ENCODE data around the gene MAPK8. TPM values are rescaled to one million over a fixed set of nuclear protein-coding genes. Genes with fewer than 3 reads are reported as not detected.

MAPK8 gene
- total RNA-seq, 1 experiment from 2014 or later, result 52.9 TPM

GRCh38 chr10:48306265-48306869 lies at the start of gene MAPK8 (continued):
- TF ChIP-seq, protein P1, sequence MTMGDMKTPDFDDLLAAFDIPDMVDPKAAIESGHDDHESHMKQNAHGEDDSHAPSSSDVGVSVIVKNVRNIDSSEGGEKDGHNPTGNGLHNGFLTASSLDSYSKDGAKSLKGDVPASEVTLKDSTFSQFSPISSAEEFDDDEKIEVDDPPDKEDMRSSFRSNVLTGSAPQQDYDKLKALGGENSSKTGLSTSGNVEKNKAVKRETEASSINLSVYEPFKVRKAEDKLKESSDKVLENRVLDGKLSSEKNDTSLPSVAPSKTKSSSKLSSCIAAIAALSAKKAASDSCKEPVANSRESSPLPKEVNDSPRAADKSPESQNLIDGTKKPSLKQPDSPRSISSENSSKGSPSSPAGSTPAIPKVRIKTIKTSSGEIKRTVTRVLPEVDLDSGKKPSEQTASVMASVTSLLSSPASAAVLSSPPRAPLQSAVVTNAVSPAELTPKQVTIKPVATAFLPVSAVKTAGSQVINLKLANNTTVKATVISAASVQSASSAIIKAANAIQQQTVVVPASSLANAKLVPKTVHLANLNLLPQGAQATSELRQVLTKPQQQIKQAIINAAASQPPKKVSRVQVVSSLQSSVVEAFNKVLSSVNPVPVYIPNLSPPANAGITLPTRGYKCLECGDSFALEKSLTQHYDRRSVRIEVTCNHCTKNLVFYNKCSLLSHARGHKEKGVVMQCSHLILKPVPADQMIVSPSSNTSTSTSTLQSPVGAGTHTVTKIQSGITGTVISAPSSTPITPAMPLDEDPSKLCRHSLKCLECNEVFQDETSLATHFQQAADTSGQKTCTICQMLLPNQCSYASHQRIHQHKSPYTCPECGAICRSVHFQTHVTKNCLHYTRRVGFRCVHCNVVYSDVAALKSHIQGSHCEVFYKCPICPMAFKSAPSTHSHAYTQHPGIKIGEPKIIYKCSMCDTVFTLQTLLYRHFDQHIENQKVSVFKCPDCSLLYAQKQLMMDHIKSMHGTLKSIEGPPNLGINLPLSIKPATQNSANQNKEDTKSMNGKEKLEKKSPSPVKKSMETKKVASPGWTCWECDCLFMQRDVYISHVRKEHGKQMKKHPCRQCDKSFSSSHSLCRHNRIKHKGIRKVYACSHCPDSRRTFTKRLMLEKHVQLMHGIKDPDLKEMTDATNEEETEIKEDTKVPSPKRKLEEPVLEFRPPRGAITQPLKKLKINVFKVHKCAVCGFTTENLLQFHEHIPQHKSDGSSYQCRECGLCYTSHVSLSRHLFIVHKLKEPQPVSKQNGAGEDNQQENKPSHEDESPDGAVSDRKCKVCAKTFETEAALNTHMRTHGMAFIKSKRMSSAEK (CRISPR knock-in tag; IDR thresholded peaks at IDR 0.05; ENCODE audit: borderline replicate concordance), result peak; percentile 63; the same call in 1 of the 2 replicates
- TF ChIP-seq HMGA2 (CRISPR knock-in tag; IDR thresholded peaks at IDR 0.05) (no peak), ZNF263 (CRISPR knock-in tag; IDR thresholded peaks at IDR 0.05; ENCODE audit: low read depth) (no peak), SOX15 (CRISPR knock-in tag; IDR thresholded peaks at IDR 0.05) (no peak), USF1 (CRISPR knock-in tag; IDR thresholded peaks at IDR 0.05) (peak; percentile 94), ETV6 (CRISPR knock-in tag; IDR thresholded peaks at IDR 0.05) (peak; percentile 54; the same call in 1 of the 2 replicates), IRF1 (CRISPR knock-in tag; IDR thresholded peaks at IDR 0.05) (0 out of 2 replicates have a peak, but pooled peaks have one; percentile 34), TEAD1 (CRISPR knock-in tag; IDR thresholded peaks at IDR 0.05) (peak; percentile 88), EMX1 (CRISPR knock-in tag; IDR thresholded peaks at IDR 0.05) (no peak), CREM (CRISPR knock-in tag; IDR thresholded peaks at IDR 0.05) (peak; percentile 51; the same call in 1 of the 2 replicates), ZNF138 (CRISPR knock-in tag; conservative IDR thresholded peaks at IDR 0.05) (no peak)
- TF ChIP-seq, protein P2, sequence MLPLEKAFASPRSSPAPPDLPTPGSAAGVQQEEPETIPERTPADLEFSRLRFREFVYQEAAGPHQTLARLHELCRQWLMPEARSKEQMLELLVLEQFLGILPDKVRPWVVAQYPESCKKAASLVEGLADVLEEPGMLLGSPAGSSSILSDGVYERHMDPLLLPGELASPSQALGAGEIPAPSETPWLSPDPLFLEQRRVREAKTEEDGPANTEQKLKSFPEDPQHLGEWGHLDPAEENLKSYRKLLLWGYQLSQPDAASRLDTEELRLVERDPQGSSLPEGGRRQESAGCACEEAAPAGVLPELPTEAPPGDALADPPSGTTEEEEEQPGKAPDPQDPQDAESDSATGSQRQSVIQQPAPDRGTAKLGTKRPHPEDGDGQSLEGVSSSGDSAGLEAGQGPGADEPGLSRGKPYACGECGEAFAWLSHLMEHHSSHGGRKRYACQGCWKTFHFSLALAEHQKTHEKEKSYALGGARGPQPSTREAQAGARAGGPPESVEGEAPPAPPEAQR (CRISPR knock-in tag; IDR thresholded peaks at IDR 0.05), result no peak

DNA sequence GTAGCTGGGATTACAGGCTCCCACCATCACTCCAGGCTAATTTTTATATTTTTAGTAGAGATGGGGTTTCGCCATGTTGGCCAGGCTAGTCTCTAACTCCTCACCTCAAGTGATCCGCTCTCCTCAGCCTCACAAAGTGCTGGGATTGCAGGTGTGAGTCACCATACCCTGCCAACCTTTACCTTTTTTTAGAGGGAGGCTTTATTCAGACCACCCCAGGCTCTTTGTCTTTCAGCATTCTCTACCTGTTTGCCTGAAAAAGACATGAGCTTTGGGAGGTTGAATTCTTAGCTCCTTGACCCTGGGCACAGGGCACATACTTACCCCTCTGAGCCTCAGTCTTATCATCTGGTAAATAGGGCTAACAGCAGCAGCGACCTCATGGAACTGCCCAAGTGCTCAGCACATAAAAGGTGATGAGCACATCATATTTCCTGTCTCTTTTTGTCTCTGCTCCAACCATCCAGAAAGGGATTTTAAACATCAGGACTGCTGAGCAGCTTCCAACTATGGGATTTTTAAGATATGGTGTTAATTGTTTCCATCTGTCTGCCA lies 49.0 kb upstream of the MAPK8 start:
- no peak overlapping the region for H3K4me3 Mint-ChIP-seq
- DNase-seq (ENCODE audit: low spot score), result no peak
- H3K4me1 Mint-ChIP-seq, result peaks cover 16% of the 10 kb centered on the region
- peaks cover 8% of the 10 kb centered on the region for H3K9me3 Mint-ChIP-seq
- ChIA-PET CTCF (interaction anchor here (0.7 kb wide), 1 partner anchor 894 kb away, joined by 3 read pairs; no protein-coding TSS in a partner anchor), POLR2A (no interaction called here)
- no peaks in the 10 kb centered on the region for H3K36me3 Mint-ChIP-seq
- ATAC-seq, result no peak
- no peaks in the 10 kb centered on the region for H3K27me3 Mint-ChIP-seq (ENCODE audit: low read depth)
- TF ChIP-seq NR2C2 (CRISPR knock-in tag; IDR thresholded peaks at IDR 0.05) (no peak), TCF7 (CRISPR knock-in tag; IDR thresholded peaks at IDR 0.05; ENCODE audit: low read depth) (no peak), GTF2I (CRISPR knock-in tag; conservative IDR thresholded peaks at IDR 0.05) (0 out of 2 replicates have a peak, but pooled peaks have one; percentile 51)
- no peak overlapping the region for H3K27ac Mint-ChIP-seq

- ChIA-PET CTCF (no interaction called here), POLR2A (no interaction called here)
- DNase-seq (ENCODE audit: low spot score), result no peak
- H3K27me3 Mint-ChIP-seq (ENCODE audit: low read depth), result no peaks in the 10 kb centered on the region
- no peaks in the 10 kb centered on the region for H3K36me3 Mint-ChIP-seq
- ATAC-seq, result no peak
- no peak overlapping the region for H3K4me3 Mint-ChIP-seq
- H3K4me1 Mint-ChIP-seq, result peaks cover 11% of the 10 kb centered on the region
- H3K9me3 Mint-ChIP-seq, result peaks cover 8% of the 10 kb centered on the region
- no peak overlapping the region for H3K27ac Mint-ChIP-seq
- TF ChIP-seq MAX (CRISPR knock-in tag; IDR thresholded peaks at IDR 0.05), result no peak
- no peak for TF ChIP-seq TP53 (CRISPR knock-in tag; IDR thresholded peaks at IDR 0.05)
- TF ChIP-seq ZNF425 (CRISPR knock-in tag; conservative IDR thresholded peaks at IDR 0.05), result no peak
- no peak for TF ChIP-seq NR3C1 (CRISPR knock-in tag; conservative IDR thresholded peaks at IDR 0.05; ENCODE audit: low read depth)
- no peak for TF ChIP-seq ZMAT4 (CRISPR knock-in tag; IDR thresholded peaks at IDR 0.05)
- TF ChIP-seq ESRRA (CRISPR knock-in tag; IDR thresholded peaks at IDR 0.05; ENCODE audit: borderline replicate concordance), result no peak
- TF ChIP-seq, protein P3, sequence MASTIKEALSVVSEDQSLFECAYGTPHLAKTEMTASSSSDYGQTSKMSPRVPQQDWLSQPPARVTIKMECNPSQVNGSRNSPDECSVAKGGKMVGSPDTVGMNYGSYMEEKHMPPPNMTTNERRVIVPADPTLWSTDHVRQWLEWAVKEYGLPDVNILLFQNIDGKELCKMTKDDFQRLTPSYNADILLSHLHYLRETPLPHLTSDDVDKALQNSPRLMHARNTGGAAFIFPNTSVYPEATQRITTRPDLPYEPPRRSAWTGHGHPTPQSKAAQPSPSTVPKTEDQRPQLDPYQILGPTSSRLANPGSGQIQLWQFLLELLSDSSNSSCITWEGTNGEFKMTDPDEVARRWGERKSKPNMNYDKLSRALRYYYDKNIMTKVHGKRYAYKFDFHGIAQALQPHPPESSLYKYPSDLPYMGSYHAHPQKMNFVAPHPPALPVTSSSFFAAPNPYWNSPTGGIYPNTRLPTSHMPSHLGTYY (CRISPR knock-in tag; IDR thresholded peaks at IDR 0.05), result no peak
These were observed 48.4 kb upstream of the MAPK8 start for GRCh38 chr10:48258105-48258504.
